Body of pancreas (tissue), 4 donors: ENCODE measurements around the gene RNF146.

Source experiments
- CTCF ChIP-seq, 7 experiments: fragments of 450-650 bp in 4 of 7; fragments of 200-600 bp in 3 of 7; sonication (generic) in 3 of 7; IDR thresholded peaks; one replicate each; pipeline ENCODE4 v1.5.1; 2016 to 2019; ENCODE audit warnings: antibody characterized with exemption in 7 of 7
- POLR2A ChIP-seq, 3 donors: fragments of 450-650 bp; IDR thresholded peaks; one replicate each; pipeline ENCODE4 v1.6.1; 2016; ENCODE audit warnings: antibody characterized with exemption in 3 of 3, mild to moderate bottlenecking in 2 of 3

GRCh38 chr6:127297502-127298070 lies 30.9 kb downstream of the RNF146 start:
- TF ChIP-seq CTCF (IDR thresholded peaks at IDR 0.05) (no peak), POLR2A (IDR thresholded peaks at IDR 0.05) (no peak)
